GM19468 (cell line): Measurements from ENCODE around the gene DMKN.

Experiments
- ATAC-seq: cut with Tn5 transposase; IDR thresholded peaks from one replicate; pipeline ENCODE4 v1.9.1; 2021; ENCODE audit warnings: mild to moderate bottlenecking, moderate library complexity, moderate number of reproducible peaks; ENCODE audit not compliant: unreplicated experiment; ENCODE audit errors: extremely low read depth

Gene DMKN

GRCh38 chr19:35528218-35529038, 15.0 kb upstream of the DMKN start, which contains the start of gene SBSN:
Gene SBSN, minus strand, starts transcription at chr19:35528311. Its CDS starts 30 bp downstream, at chr19:35528281.
- no peak for ATAC-seq

GRCh38 chr19:35525873-35526272, 12.4 kb upstream of the DMKN start:
- no peak for ATAC-seq

GRCh38 chr19:35524181-35524837, 10.9 kb upstream of the DMKN start:
- no peak for ATAC-seq

GRCh38 chr19:35522745-35523327, 9.4 kb upstream of the DMKN start:
- ATAC-seq: no peak

- ATAC-seq: no peak
These were observed 7.8 kb upstream of the DMKN start for GRCh38 chr19:35521124-35521743.

- ATAC-seq: no peak
These were observed 5.8 kb upstream of the DMKN start for GRCh38 chr19:35519291-35519690.

GRCh38 chr19:35518313-35518712, 4.9 kb upstream of the DMKN start:
- no peak for ATAC-seq

GRCh38 chr19:35517342-35517741, 3.9 kb upstream of the DMKN start:
- ATAC-seq: no peak

- ATAC-seq: no peak
These were observed 2.9 kb upstream of the DMKN start for GRCh38 chr19:35516310-35516709.

- no peak for ATAC-seq
These were observed 897 bp upstream of the DMKN start for GRCh38 chr19:35514282-35514809.

GRCh38 chr19:35512831-35513627, 420 bp downstream of the DMKN start:
- ATAC-seq: no peak

- ATAC-seq: no peak
These were observed 2.1 kb downstream of the DMKN start for GRCh38 chr19:35511337-35511736.

GRCh38 chr19:35510626-35510964, 2.9 kb downstream of the DMKN start:
- no peak for ATAC-seq

GRCh38 chr19:35509861-35510625, 3.4 kb downstream of the DMKN start:
- no peak for ATAC-seq

- no peak for ATAC-seq
These were observed 4.3 kb downstream of the DMKN start for GRCh38 chr19:35509018-35509652.

GRCh38 chr19:35508129-35508528, 5.3 kb downstream of the DMKN start:
- ATAC-seq: no peak

GRCh38 chr19:35507561-35507960, 5.9 kb downstream of the DMKN start:
- no peak for ATAC-seq

- ATAC-seq: no peak
These were observed 7.4 kb downstream of the DMKN start for GRCh38 chr19:35506011-35506410.

GRCh38 chr19:35502751-35503150, 10.7 kb downstream of the DMKN start:
- no peak for ATAC-seq
